Fibroblast of lung (primary cell): Measurements from ENCODE around the gene CMTM4. TPM values are rescaled to one million over a fixed set of nuclear protein-coding genes. Genes with fewer than 3 reads are reported as not detected.

Source experiments
- DNase-seq, 2 donors: peaks; one replicate each; pipeline versions ENCODE4 v3.0.0 to v3.0.0-alpha.2; 2010; ENCODE audit warnings: low read depth in 2 of 2
- H2AFZ ChIP-seq: 2 replicates; pipeline ENCODE4 v1.5.1; 2012; ENCODE audit warnings: low read length, control low read depth, inconsistent platforms
- H3K27ac ChIP-seq: 2 replicates; pipeline ENCODE4 v1.5.1; 2011; ENCODE audit warnings: low read length, control low read depth; ENCODE audit not compliant: insufficient read depth
- H3K27me3 ChIP-seq: 2 replicates; pipeline ENCODE4 v1.5.1; 2011; ENCODE audit warnings: mild to moderate bottlenecking, low read length; ENCODE audit not compliant: control insufficient read depth, insufficient read depth
- H3K36me3 ChIP-seq: 2 replicates; pipeline ENCODE4 v1.5.1; 2011; ENCODE audit warnings: low read length; ENCODE audit not compliant: control insufficient read depth, insufficient read depth
- H3K4me1 ChIP-seq: 2 replicates; pipeline ENCODE4 v1.5.1; 2011; ENCODE audit warnings: low read length; ENCODE audit not compliant: control insufficient read depth, insufficient read depth; ENCODE audit errors: extremely low read depth
- H3K4me2 ChIP-seq: 2 replicates; pipeline ENCODE4 v1.5.1; 2011; ENCODE audit warnings: low read length, control low read depth; ENCODE audit not compliant: insufficient read depth; ENCODE audit errors: extremely low read depth
- H3K4me3 ChIP-seq, 4 experiments: fragments of 200-600 bp in 1 of 4; sonication (generic) in 1 of 4; replicated peaks in 1 of 4; 2 replicates each; pipeline ENCODE4 v1.5.1; 2011 to 2016; ENCODE audit warnings: low read length in 4 of 4, low read depth in 3 of 4, mild to moderate bottlenecking in 3 of 4, control low read depth in 2 of 4, inconsistent platforms in 1 of 4, mixed read lengths in 1 of 4; ENCODE audit not compliant: insufficient read depth in 1 of 4; ENCODE audit errors: control extremely low read depth in 1 of 4
- H3K79me2 ChIP-seq: 2 replicates; pipeline ENCODE4 v1.5.1; 2012; ENCODE audit warnings: mild to moderate bottlenecking, low read length, inconsistent platforms; ENCODE audit not compliant: control insufficient read depth, insufficient read depth
- H3K9ac ChIP-seq: 2 replicates; pipeline ENCODE4 v1.5.1; 2011; ENCODE audit warnings: mild to moderate bottlenecking, low read length, control low read depth; ENCODE audit not compliant: insufficient read depth
- H3K9me3 ChIP-seq: 2 replicates; pipeline ENCODE4 v1.5.1; 2012; ENCODE audit warnings: low read depth, low read length; ENCODE audit not compliant: control insufficient read depth, insufficient read depth
- H4K20me1 ChIP-seq: 2 replicates; pipeline ENCODE4 v1.5.1; 2011; ENCODE audit warnings: low read length; ENCODE audit not compliant: control insufficient read depth, insufficient read depth; ENCODE audit errors: extremely low read depth
- EZH2 ChIP-seq: IDR thresholded peaks from 2 replicates; pipeline ENCODE4 v1.5.1; 2012; ENCODE audit warnings: low read length, control low read depth, mild to moderate bottlenecking; ENCODE audit errors: missing control alignments
- polyA plus RNA-seq, 2 donors: library from polyadenylated mRNA; depleted of rRNA in 1 of 2; stranded (reverse) in 1 of 2; unstranded in 1 of 2; fragments of >200 nt; gene quantifications; 2 replicates each; pipeline ENCODE4 v1.2.1, GENCODE V29; 2011 to 2012; ENCODE audit warnings: missing spikeins in 1 of 2
- total RNA-seq: library from RNA; depleted of rRNA; stranded (reverse); fragments of >200 nt; gene quantifications from 2 replicates; pipeline ENCODE4 v1.2.1, GENCODE V29; 2014
- TF ChIP-seq, protein P1 (sequence below), 2 donors: IDR thresholded peaks in 1 of 2; conservative IDR thresholded peaks in 1 of 2; 1 replicate in 1 of 2; 2 replicates in 1 of 2; pipeline ENCODE4 v1.5.1; 2011 to 2012; ENCODE audit warnings: low read length in 2 of 2, control low read depth in 1 of 2, inconsistent platforms in 1 of 2, low read depth in 1 of 2, mild to moderate bottlenecking in 1 of 2

Gene CMTM4
- total and polyA plus RNA-seq, 2 donors (not counting 1 experiment from before 2014, with no cell fraction given) = 10.2 to 12.8 TPM

- Histone ChIP-seq H3K27ac (no peak overlapping the region), H4K20me1 (no peaks in the 10 kb centered on the region), H3K9ac (no peak overlapping the region), H2AFZ (no peak overlapping the region), H3K4me2 (no peak overlapping the region), H3K79me2 (no peaks in the 10 kb centered on the region), H3K4me1 (no peaks in the 10 kb centered on the region), H3K36me3 (no peaks in the 10 kb centered on the region), H3K4me3 (no peak overlapping the region), H3K27me3 (peaks cover 4% of the 10 kb centered on the region), H3K9me3 (no peaks in the 10 kb centered on the region)
- no peak for DNase-seq
- TF ChIP-seq EZH2 = no peak
- TF ChIP-seq, protein P1, sequence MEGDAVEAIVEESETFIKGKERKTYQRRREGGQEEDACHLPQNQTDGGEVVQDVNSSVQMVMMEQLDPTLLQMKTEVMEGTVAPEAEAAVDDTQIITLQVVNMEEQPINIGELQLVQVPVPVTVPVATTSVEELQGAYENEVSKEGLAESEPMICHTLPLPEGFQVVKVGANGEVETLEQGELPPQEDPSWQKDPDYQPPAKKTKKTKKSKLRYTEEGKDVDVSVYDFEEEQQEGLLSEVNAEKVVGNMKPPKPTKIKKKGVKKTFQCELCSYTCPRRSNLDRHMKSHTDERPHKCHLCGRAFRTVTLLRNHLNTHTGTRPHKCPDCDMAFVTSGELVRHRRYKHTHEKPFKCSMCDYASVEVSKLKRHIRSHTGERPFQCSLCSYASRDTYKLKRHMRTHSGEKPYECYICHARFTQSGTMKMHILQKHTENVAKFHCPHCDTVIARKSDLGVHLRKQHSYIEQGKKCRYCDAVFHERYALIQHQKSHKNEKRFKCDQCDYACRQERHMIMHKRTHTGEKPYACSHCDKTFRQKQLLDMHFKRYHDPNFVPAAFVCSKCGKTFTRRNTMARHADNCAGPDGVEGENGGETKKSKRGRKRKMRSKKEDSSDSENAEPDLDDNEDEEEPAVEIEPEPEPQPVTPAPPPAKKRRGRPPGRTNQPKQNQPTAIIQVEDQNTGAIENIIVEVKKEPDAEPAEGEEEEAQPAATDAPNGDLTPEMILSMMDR (conservative IDR thresholded peaks at IDR 0.05 in 1 of 2, IDR thresholded peaks at IDR 0.05 in 1 of 2; ENCODE audit: low read depth in 1 of 2, low read length in 2 of 2) = no peak
Measured at GRCh38 chr16:66590322-66590721, 106.2 kb downstream of the CMTM4 start.

- Histone ChIP-seq H3K27ac (no peak overlapping the region), H3K4me3 (no peak overlapping the region), H4K20me1 (no peaks in the 10 kb centered on the region), H3K4me2 (no peak overlapping the region), H3K79me2 (no peaks in the 10 kb centered on the region), H3K4me1 (no peaks in the 10 kb centered on the region), H2AFZ (no peak overlapping the region), H3K36me3 (no peaks in the 10 kb centered on the region), H3K9ac (no peak overlapping the region), H3K9me3 (no peaks in the 10 kb centered on the region), H3K27me3 (peaks cover 4% of the 10 kb centered on the region)
- TF ChIP-seq EZH2 = no peak
- TF ChIP-seq, protein P1 (conservative IDR thresholded peaks at IDR 0.05 in 1 of 2, IDR thresholded peaks at IDR 0.05 in 1 of 2; ENCODE audit: low read depth in 1 of 2, low read length in 2 of 2) = peak; percentile 41 to 68
- DNase-seq = peak in 1 of 2 donors; percentile 40
Measured at GRCh38 chr16:66588981-66589713, 107.4 kb downstream of the CMTM4 start.

- no peak overlapping the region for H3K4me3 ChIP-seq
- no peaks in the 10 kb centered on the region for H3K79me2 ChIP-seq
- DNase-seq = no peak
- H3K4me2 ChIP-seq = peak overlapping the region; percentile 40
- H2AFZ ChIP-seq = no peak overlapping the region
- no peak overlapping the region for H3K9ac ChIP-seq
- H3K27me3 ChIP-seq = peaks cover 4% of the 10 kb centered on the region
- no peaks in the 10 kb centered on the region for H3K9me3 ChIP-seq
- no peaks in the 10 kb centered on the region for H4K20me1 ChIP-seq
- no peak overlapping the region for H3K27ac ChIP-seq
- TF ChIP-seq, protein P1 (conservative IDR thresholded peaks at IDR 0.05 in 1 of 2, IDR thresholded peaks at IDR 0.05 in 1 of 2; ENCODE audit: low read depth in 1 of 2, low read length in 2 of 2) = no peak
- no peak for TF ChIP-seq EZH2
- no peaks in the 10 kb centered on the region for H3K36me3 ChIP-seq
- H3K4me1 ChIP-seq = no peaks in the 10 kb centered on the region
Measured at GRCh38 chr16:66587881-66588600, 108.5 kb downstream of the CMTM4 start.
